ENCODE results near the gene RBFOX2.
A peak's percentile ranks its signal among the peaks of the same experiment; 100 is the strongest.

Gene RBFOX2

DNA sequence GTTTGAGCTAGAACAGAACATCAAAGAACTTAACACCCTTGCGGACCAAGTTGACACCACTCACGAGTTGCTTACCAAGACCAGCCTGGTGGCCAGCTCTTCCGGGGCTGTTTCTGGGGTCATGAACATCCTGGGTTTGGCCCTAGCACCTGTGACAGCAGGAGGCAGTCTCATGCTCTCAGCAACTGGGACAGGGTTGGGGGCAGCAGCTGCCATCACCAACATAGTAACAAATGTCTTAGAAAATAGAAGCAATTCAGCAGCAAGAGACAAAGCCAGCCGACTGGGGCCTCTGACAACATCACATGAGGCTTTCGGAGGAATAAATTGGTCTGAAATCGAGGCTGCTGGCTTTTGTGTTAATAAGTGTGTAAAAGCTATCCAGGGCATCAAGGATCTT lies 302.2 kb downstream of the RBFOX2 start:
- no CpG with 5 or more reads among the region's 6 CpGs for WGBS (ENCODE audit: extremely low coverage, insufficient coverage, low lambda C conversion rate)
- no peak overlapping the region for H3K4me2 ChIP-seq (ENCODE audit: low read length)
- no peak for DNase-seq

DNA sequence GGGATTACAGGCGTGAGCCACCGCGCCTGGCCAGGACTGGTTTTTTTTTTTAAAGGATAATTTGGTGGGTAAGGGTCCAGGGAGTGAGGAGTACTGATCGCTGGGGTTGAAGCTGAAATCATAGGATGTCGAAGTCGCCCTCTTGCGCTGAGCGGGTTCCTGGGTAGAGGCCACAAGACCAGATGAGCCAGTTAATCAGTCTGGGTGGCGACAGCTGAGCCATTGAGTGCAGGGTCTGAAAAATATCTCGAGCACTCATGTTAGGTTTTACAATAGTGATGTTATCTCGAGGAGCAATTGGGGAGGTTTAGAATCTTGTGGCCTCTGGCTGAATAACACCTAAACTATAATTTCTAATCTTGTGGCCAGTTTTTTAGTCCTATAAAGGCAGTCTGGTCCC lies 303.1 kb downstream of the RBFOX2 start:
- H2AK5ac ChIP-seq (ENCODE audit: low read length): no peak overlapping the region
- no peak overlapping the region for H2BK15ac ChIP-seq (replicated peaks; ENCODE audit: low read depth)
- H2BK5ac ChIP-seq (ENCODE audit: low read length): no peak overlapping the region
- H3K4me1 ChIP-seq (ENCODE audit: control insufficient read depth, low read depth, low read length): no peaks in the 10 kb centered on the region
- no peak for DNase-seq
- no peak overlapping the region for H3K27ac ChIP-seq (ENCODE audit: low read depth, low read length)
- no peak overlapping the region for H3K56ac ChIP-seq (ENCODE audit: low read length)
- no peak overlapping the region for H4K5ac ChIP-seq (ENCODE audit: low read length)
- no peak overlapping the region for H3K18ac ChIP-seq (ENCODE audit: low read length)
- no peaks in the 10 kb centered on the region for H3K79me1 ChIP-seq (ENCODE audit: low read length)
- no peak overlapping the region for H3K4me2 ChIP-seq (ENCODE audit: low read length)
- no peak overlapping the region for H3K9ac ChIP-seq (ENCODE audit: low read length)
- no peak overlapping the region for H2BK120ac ChIP-seq (ENCODE audit: low read depth, low read length)
- H3K4ac ChIP-seq (ENCODE audit: low read depth, low read length): no peak overlapping the region
- H4K8ac ChIP-seq (ENCODE audit: low read depth, low read length): no peak overlapping the region
- WGBS (ENCODE audit: extremely low coverage, insufficient coverage, low lambda C conversion rate): no CpG with 5 or more reads among the region's 11 CpGs
- H3K23ac ChIP-seq (ENCODE audit: low read length): no peak overlapping the region
- H3K27me3 ChIP-seq (ENCODE audit: insufficient read depth, low read length, poor library complexity): no peaks in the 10 kb centered on the region
- H3K36me3 ChIP-seq (ENCODE audit: control insufficient read depth, insufficient read depth, low read length): no peaks in the 10 kb centered on the region
- H3K4me3 ChIP-seq (ENCODE audit: low read length): no peak overlapping the region
- H3K79me2 ChIP-seq (ENCODE audit: control insufficient read depth, insufficient read depth, low read length): no peaks in the 10 kb centered on the region

More for the DNA sequence above, 302.2 kb downstream of the RBFOX2 start:
- H3K79me2 ChIP-seq (ENCODE audit: control insufficient read depth, insufficient read depth, low read length): no peaks in the 10 kb centered on the region
- H3K36me3 ChIP-seq (ENCODE audit: control insufficient read depth, insufficient read depth, low read length): no peaks in the 10 kb centered on the region
- no peak overlapping the region for H3K23ac ChIP-seq (ENCODE audit: low read length)
- no peak overlapping the region for H3K27ac ChIP-seq (ENCODE audit: low read depth, low read length)
- no peaks in the 10 kb centered on the region for H3K4me1 ChIP-seq (ENCODE audit: control insufficient read depth, low read depth, low read length)
- no peak overlapping the region for H3K4ac ChIP-seq (ENCODE audit: low read depth, low read length)
- no peak overlapping the region for H4K8ac ChIP-seq (ENCODE audit: low read depth, low read length)
- no peak overlapping the region for H3K9ac ChIP-seq (ENCODE audit: low read length)
- H2BK120ac ChIP-seq (ENCODE audit: low read depth, low read length): no peak overlapping the region
- H3K79me1 ChIP-seq (ENCODE audit: low read length): no peaks in the 10 kb centered on the region
- no peak overlapping the region for H4K5ac ChIP-seq (ENCODE audit: low read length)
- no peak overlapping the region for H3K56ac ChIP-seq (ENCODE audit: low read length)
- H2AK5ac ChIP-seq (ENCODE audit: low read length): no peak overlapping the region
- H2BK5ac ChIP-seq (ENCODE audit: low read length): no peak overlapping the region
- H3K4me3 ChIP-seq (ENCODE audit: low read length): no peak overlapping the region
- H3K18ac ChIP-seq (ENCODE audit: low read length): no peak overlapping the region
- no peaks in the 10 kb centered on the region for H3K27me3 ChIP-seq (ENCODE audit: insufficient read depth, low read length, poor library complexity)
- H2BK15ac ChIP-seq (replicated peaks; ENCODE audit: low read depth): no peak overlapping the region

DNA sequence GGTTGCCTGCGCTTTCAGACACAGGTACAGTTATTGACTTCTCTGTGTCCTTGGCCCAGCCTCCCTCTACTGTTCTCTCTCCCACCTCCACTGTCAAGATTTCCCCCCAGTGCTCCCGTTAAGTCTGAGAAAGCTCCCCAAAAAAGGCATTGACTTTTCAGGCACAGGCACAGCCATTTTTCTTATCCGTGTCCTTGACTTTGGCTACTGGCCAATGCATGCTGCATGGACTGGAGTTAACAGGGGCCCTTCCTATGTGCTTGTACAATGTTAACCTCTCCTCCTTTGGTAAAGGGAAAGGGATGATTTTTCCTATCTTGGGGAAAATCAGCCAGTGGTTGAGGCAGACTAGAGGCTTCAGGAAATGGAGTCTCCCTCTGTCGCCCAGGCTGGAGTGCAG lies 306.7 kb downstream of the RBFOX2 start:
- Histone ChIP-seq H4K5ac (ENCODE audit: low read length) (no peak overlapping the region), H3K79me2 (ENCODE audit: control insufficient read depth, insufficient read depth, low read length) (no peaks in the 10 kb centered on the region), H3K4ac (ENCODE audit: low read depth, low read length) (no peak overlapping the region), H2AK5ac (ENCODE audit: low read length) (no peak overlapping the region), H3K4me1 (ENCODE audit: control insufficient read depth, low read depth, low read length) (no peaks in the 10 kb centered on the region), H3K9ac (ENCODE audit: low read length) (no peak overlapping the region), H3K36me3 (ENCODE audit: control insufficient read depth, insufficient read depth, low read length) (no peaks in the 10 kb centered on the region), H3K79me1 (ENCODE audit: low read length) (no peaks in the 10 kb centered on the region), H3K27ac (ENCODE audit: low read depth, low read length) (no peak overlapping the region), H3K27me3 (ENCODE audit: insufficient read depth, low read length, poor library complexity) (no peaks in the 10 kb centered on the region), H2BK5ac (ENCODE audit: low read length) (no peak overlapping the region), H3K18ac (ENCODE audit: low read length) (no peak overlapping the region), H2BK15ac (replicated peaks; ENCODE audit: low read depth) (no peak overlapping the region), H3K4me2 (ENCODE audit: low read length) (no peak overlapping the region), H2BK120ac (ENCODE audit: low read depth, low read length) (no peak overlapping the region), H3K23ac (ENCODE audit: low read length) (no peak overlapping the region), H3K4me3 (ENCODE audit: low read length) (no peak overlapping the region), H4K8ac (ENCODE audit: low read depth, low read length) (no peak overlapping the region), H3K56ac (ENCODE audit: low read length) (no peak overlapping the region)
- no CpG with 5 or more reads among the region's 4 CpGs for WGBS (ENCODE audit: extremely low coverage, insufficient coverage, low lambda C conversion rate)
- no peak for DNase-seq

DNA sequence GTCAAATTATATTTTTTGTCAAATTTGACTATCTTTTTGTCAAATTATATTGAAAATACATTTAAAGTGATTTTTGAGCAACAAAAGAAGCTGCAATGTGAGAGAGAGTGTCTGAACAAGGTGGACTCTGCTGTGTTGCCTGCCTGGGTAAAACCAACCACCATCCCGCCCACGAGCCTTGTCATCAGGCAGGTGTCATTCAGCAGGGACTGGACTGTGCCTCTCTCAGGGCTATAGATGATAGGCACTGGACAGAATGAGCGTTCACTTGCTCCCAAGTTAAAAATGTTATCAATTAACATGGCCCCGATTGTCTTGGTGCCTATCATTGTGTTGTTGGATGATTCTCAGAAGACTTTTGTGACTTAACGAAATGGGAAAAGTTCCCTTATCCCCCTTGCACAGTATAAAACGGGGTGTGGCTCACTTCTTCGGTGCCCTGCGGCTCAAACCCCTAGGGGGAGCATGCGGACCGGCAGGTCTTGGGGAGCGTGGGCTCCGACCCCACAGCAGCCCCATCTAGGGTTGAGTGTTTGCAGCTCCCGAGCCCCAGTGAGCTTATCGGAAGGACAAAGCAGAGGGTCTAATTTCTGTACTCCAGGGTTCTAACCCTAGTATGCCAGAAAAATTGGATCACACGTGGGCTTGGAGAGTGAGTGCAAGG lies 309.3 kb downstream of the RBFOX2 start:
- H2BK15ac ChIP-seq (replicated peaks; ENCODE audit: low read depth): no peak overlapping the region

DNA sequence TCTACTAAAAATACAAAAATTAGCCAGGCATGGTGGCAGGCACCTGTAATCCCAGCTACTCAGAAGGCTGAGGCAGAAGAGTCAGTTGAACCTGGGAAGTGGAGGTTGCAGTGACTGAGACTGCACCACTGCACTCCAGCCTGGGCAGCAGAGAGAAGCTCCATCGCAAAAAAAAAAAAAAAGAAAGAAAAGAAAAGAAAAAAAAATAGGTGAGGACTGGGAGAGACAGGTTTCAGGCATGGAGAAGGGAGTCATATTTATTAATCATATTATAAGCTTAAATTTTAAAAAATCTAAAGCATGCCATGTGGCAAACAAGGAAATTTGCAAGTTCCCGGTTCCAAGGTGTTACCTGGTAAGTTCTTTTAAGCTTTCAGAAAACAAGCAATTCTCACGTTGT lies 311.1 kb downstream of the RBFOX2 start, which contains the start of gene APOL5:
APOL5 (plus strand) TSS at position 301 of the 400 bp plus-strand sequence; CDS start at position 301, 0 bp downstream.
- H3K23ac ChIP-seq (ENCODE audit: low read length): no peak within 1 kb of the TSS
- no peak within 1 kb of the TSS for H3K56ac ChIP-seq (ENCODE audit: low read length)
- no peaks in the 10 kb centered on the region for H3K36me3 ChIP-seq (ENCODE audit: control insufficient read depth, insufficient read depth, low read length)
- no peaks in the 10 kb centered on the region for H3K27me3 ChIP-seq (ENCODE audit: insufficient read depth, low read length, poor library complexity)
- no peak within 1 kb of the TSS for H4K5ac ChIP-seq (ENCODE audit: low read length)
- no peak within 1 kb of the TSS for H2BK15ac ChIP-seq (replicated peaks; ENCODE audit: low read depth)
- no peak for DNase-seq
- H2BK120ac ChIP-seq (ENCODE audit: low read depth, low read length): no peak within 1 kb of the TSS
- H3K79me1 ChIP-seq (ENCODE audit: low read length): no peaks in the 10 kb centered on the region
- no peak within 1 kb of the TSS for H3K9ac ChIP-seq (ENCODE audit: low read length)
- no peak within 1 kb of the TSS for H2AK5ac ChIP-seq (ENCODE audit: low read length)
- no peak within 1 kb of the TSS for H3K18ac ChIP-seq (ENCODE audit: low read length)
- no peak within 1 kb of the TSS for H3K4ac ChIP-seq (ENCODE audit: low read depth, low read length)
- H3K4me2 ChIP-seq (ENCODE audit: low read length): no peak within 1 kb of the TSS
- WGBS (ENCODE audit: extremely low coverage, insufficient coverage, low lambda C conversion rate): no CpG with 5 or more reads among the region's 3 CpGs
- no peaks in the 10 kb centered on the region for H3K79me2 ChIP-seq (ENCODE audit: control insufficient read depth, insufficient read depth, low read length)
- H2BK5ac ChIP-seq (ENCODE audit: low read length): no peak within 1 kb of the TSS
- no peak within 1 kb of the TSS for H4K8ac ChIP-seq (ENCODE audit: low read depth, low read length)
- no peak within 1 kb of the TSS for H3K4me3 ChIP-seq (ENCODE audit: low read length)
- no peak within 1 kb of the TSS for H3K27ac ChIP-seq (ENCODE audit: low read depth, low read length)
- H3K4me1 ChIP-seq (ENCODE audit: control insufficient read depth, low read depth, low read length): no peaks in the 10 kb centered on the region

More for the DNA sequence above, 309.3 kb downstream of the RBFOX2 start:
- H3K27ac ChIP-seq (ENCODE audit: low read depth, low read length): no peak overlapping the region
- no peaks in the 10 kb centered on the region for H3K79me2 ChIP-seq (ENCODE audit: control insufficient read depth, insufficient read depth, low read length)
- no peak overlapping the region for H4K5ac ChIP-seq (ENCODE audit: low read length)
- DNase-seq: no peak
- no peak overlapping the region for H3K4ac ChIP-seq (ENCODE audit: low read depth, low read length)
- H3K9ac ChIP-seq (ENCODE audit: low read length): no peak overlapping the region
- H3K4me3 ChIP-seq (ENCODE audit: low read length): no peak overlapping the region
- H3K27me3 ChIP-seq (ENCODE audit: insufficient read depth, low read length, poor library complexity): no peaks in the 10 kb centered on the region
- H2AK5ac ChIP-seq (ENCODE audit: low read length): no peak overlapping the region
- no peak overlapping the region for H3K4me2 ChIP-seq (ENCODE audit: low read length)
- no peak overlapping the region for H3K23ac ChIP-seq (ENCODE audit: low read length)
- no peak overlapping the region for H3K56ac ChIP-seq (ENCODE audit: low read length)
- H3K36me3 ChIP-seq (ENCODE audit: control insufficient read depth, insufficient read depth, low read length): no peaks in the 10 kb centered on the region
- no peak overlapping the region for H2BK120ac ChIP-seq (ENCODE audit: low read depth, low read length)
- H3K4me1 ChIP-seq (ENCODE audit: control insufficient read depth, low read depth, low read length): no peaks in the 10 kb centered on the region
- H3K79me1 ChIP-seq (ENCODE audit: low read length): no peaks in the 10 kb centered on the region
- WGBS (ENCODE audit: extremely low coverage, insufficient coverage, low lambda C conversion rate): no CpG with 5 or more reads among the region's 15 CpGs
- H3K18ac ChIP-seq (ENCODE audit: low read length): no peak overlapping the region
- no peak overlapping the region for H4K8ac ChIP-seq (ENCODE audit: low read depth, low read length)
- no peak overlapping the region for H2BK5ac ChIP-seq (ENCODE audit: low read length)

DNA sequence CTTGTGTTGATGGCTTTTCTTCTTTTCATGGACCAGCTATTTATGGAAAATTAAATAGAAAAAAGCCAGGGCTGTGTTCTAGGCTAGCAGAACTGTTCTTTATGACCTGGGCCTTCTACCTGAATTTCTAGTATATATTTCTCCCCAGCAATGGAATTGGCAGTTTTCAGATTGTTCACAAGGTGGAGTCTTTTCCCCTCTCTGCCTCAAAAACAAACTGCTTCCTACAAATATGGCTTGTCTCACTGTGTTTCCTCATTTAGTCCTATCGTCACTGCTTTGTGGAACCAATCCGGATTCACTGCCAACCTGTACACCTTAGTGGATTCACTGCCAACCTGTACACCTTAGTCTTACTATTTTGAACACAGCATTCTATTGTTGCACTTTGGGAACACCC lies 316.0 kb downstream of the RBFOX2 start:
- Histone ChIP-seq H2BK15ac (replicated peaks; ENCODE audit: low read depth) (no peak overlapping the region), H3K4me2 (ENCODE audit: low read length) (no peak overlapping the region), H3K27me3 (ENCODE audit: insufficient read depth, low read length, poor library complexity) (no peaks in the 10 kb centered on the region), H3K79me2 (ENCODE audit: control insufficient read depth, insufficient read depth, low read length) (no peaks in the 10 kb centered on the region), H3K27ac (ENCODE audit: low read depth, low read length) (no peak overlapping the region), H2AK5ac (ENCODE audit: low read length) (no peak overlapping the region), H3K36me3 (ENCODE audit: control insufficient read depth, insufficient read depth, low read length) (no peaks in the 10 kb centered on the region), H3K23ac (ENCODE audit: low read length) (no peak overlapping the region), H3K56ac (ENCODE audit: low read length) (no peak overlapping the region), H4K8ac (ENCODE audit: low read depth, low read length) (no peak overlapping the region), H4K5ac (ENCODE audit: low read length) (no peak overlapping the region), H2BK120ac (ENCODE audit: low read depth, low read length) (no peak overlapping the region), H3K9ac (ENCODE audit: low read length) (no peak overlapping the region), H3K79me1 (ENCODE audit: low read length) (no peaks in the 10 kb centered on the region), H2BK5ac (ENCODE audit: low read length) (no peak overlapping the region), H3K4me3 (ENCODE audit: low read length) (no peak overlapping the region), H3K4me1 (ENCODE audit: control insufficient read depth, low read depth, low read length) (no peaks in the 10 kb centered on the region), H3K18ac (ENCODE audit: low read length) (no peak overlapping the region), H3K4ac (ENCODE audit: low read depth, low read length) (no peak overlapping the region)
- DNase-seq: peak; percentile 10
- no CpG with 5 or more reads among the region's 2 CpGs for WGBS (ENCODE audit: extremely low coverage, insufficient coverage, low lambda C conversion rate)
